Natural killer cell (primary cell): ENCODE results near the gene ADCY4. TPM values are rescaled to one million over a fixed set of nuclear protein-coding genes. Genes with fewer than 3 reads are reported as not detected.

Experiments
- ATAC-seq, 3 donors: fragments of 150-1000 bp in 2 of 3; fragments of 200-7000 bp in 1 of 3; cut with Tn5 transposase; 1 replicate in 1 of 3; 2 replicates in 2 of 3; pipeline ENCODE4 v1.10.0; 2021; ENCODE audit warnings: mild to moderate bottlenecking in 2 of 3, moderate library complexity in 2 of 3
- DNase-seq, 2 donors: peaks; one replicate each; pipeline versions ENCODE4 v3.0.0 to v3.0.0-alpha.2; 2013 to 2021; ENCODE audit warnings: mixed read lengths in 1 of 2
- H3K27ac ChIP-seq: one replicate; pipeline ENCODE4 v1.5.1; 2013; ENCODE audit warnings: mild to moderate bottlenecking, low read length
- H3K27me3 ChIP-seq: one replicate; pipeline ENCODE4 v1.6.1; 2013; ENCODE audit warnings: low read length; ENCODE audit not compliant: control insufficient read depth, insufficient read depth
- H3K36me3 ChIP-seq: one replicate; pipeline ENCODE4 v1.6.1; 2013; ENCODE audit warnings: low read length; ENCODE audit not compliant: control insufficient read depth, insufficient read depth
- H3K4me1 ChIP-seq: one replicate; pipeline ENCODE4 v1.6.1; 2013; ENCODE audit warnings: low read length; ENCODE audit not compliant: control insufficient read depth, insufficient read depth
- H3K4me3 ChIP-seq: one replicate; pipeline ENCODE4 v1.5.1; 2013; ENCODE audit warnings: low read length
- H3K9me3 ChIP-seq: one replicate; pipeline ENCODE4 v1.6.1; 2013; ENCODE audit warnings: low read length; ENCODE audit not compliant: control insufficient read depth, insufficient read depth
- H3K27ac Mint-ChIP-seq, 2 donors: one replicate each; pipeline ENCODE4 v1.8.0; 2022; ENCODE audit warnings: mild to moderate bottlenecking in 2 of 2, mixed read lengths in 2 of 2, moderate library complexity in 1 of 2
- H3K27me3 Mint-ChIP-seq, 2 donors: one replicate each; pipeline ENCODE4 v1.8.0; 2022; ENCODE audit warnings: low read depth in 2 of 2, mixed read lengths in 2 of 2
- H3K36me3 Mint-ChIP-seq: one replicate; pipeline ENCODE4 v1.8.0; 2022; ENCODE audit warnings: mixed read lengths
- H3K4me1 Mint-ChIP-seq, 2 donors: one replicate each; pipeline ENCODE4 v1.8.0; 2022; ENCODE audit warnings: mixed read lengths in 2 of 2
- H3K4me3 Mint-ChIP-seq: one replicate; pipeline ENCODE4 v1.8.0; 2022; ENCODE audit warnings: mild to moderate bottlenecking, moderate library complexity, mixed read lengths
- H3K9me3 Mint-ChIP-seq, 2 donors: one replicate each; pipeline ENCODE4 v1.8.0; 2022; ENCODE audit warnings: mixed read lengths in 2 of 2
- WGBS: methylation state at CpG from one replicate; pipeline ENCODE4 v1.1.7; 2013; ENCODE audit warnings: missing lambda C conversion rate; ENCODE audit not compliant: insufficient coverage; 5-methylcytosine and 5-hydroxymethylcytosine counted together
- intact Hi-C: fragments of 100-400 bp; cut with micrococcal nuclease; formaldehyde crosslinking; loops from one replicate; pipeline ENCODE4 v1.14.2; 2022
- total RNA-seq, 4 donors: library from RNA; stranded (reverse); fragments of 120-200 nt in 1 of 4; gene quantifications; one replicate each; pipeline versions ENCODE4 v1.2.3 to v1.2.4, GENCODE V29; 2013 to 2022
- TF ChIP-seq, protein P1 (sequence below): fragments of 200-600 bp; IDR thresholded peaks from one replicate; pipeline ENCODE4 v1.8.0; 2022; ENCODE audit warnings: antibody characterized with exemption

ADCY4 gene
- total RNA-seq, 3 donors from 2014 or later (not counting 1 experiment from before 2014, with no cell fraction given): 9.8 to 17.6 (median 11.3) TPM

- WGBS: 98% methylated on average over 6 of the region's 6 CpGs
- no peaks in the 10 kb centered on the region for H3K9me3 ChIP-seq
- H3K27me3 ChIP-seq: no peaks in the 10 kb centered on the region
- no peak overlapping the region for H3K4me3 ChIP-seq
- Mint-ChIP-seq H3K4me3 (no peak overlapping the region), H3K4me1 (peaks cover 18 to 24% of the 10 kb centered on the region in 2 donors), H3K9me3 (no peaks in the 10 kb centered on the region), H3K27me3 (no peaks in the 10 kb centered on the region), H3K27ac (peak overlapping the region in 1 of 2 donors; percentile 41), H3K36me3 (no peaks in the 10 kb centered on the region)
- H3K36me3 ChIP-seq: no peaks in the 10 kb centered on the region
- intact Hi-C loops: no loop called here
- no peak overlapping the region for H3K27ac ChIP-seq
- DNase-seq: no peak
- peaks cover 29% of the 10 kb centered on the region for H3K4me1 ChIP-seq
- TF ChIP-seq, protein P1, sequence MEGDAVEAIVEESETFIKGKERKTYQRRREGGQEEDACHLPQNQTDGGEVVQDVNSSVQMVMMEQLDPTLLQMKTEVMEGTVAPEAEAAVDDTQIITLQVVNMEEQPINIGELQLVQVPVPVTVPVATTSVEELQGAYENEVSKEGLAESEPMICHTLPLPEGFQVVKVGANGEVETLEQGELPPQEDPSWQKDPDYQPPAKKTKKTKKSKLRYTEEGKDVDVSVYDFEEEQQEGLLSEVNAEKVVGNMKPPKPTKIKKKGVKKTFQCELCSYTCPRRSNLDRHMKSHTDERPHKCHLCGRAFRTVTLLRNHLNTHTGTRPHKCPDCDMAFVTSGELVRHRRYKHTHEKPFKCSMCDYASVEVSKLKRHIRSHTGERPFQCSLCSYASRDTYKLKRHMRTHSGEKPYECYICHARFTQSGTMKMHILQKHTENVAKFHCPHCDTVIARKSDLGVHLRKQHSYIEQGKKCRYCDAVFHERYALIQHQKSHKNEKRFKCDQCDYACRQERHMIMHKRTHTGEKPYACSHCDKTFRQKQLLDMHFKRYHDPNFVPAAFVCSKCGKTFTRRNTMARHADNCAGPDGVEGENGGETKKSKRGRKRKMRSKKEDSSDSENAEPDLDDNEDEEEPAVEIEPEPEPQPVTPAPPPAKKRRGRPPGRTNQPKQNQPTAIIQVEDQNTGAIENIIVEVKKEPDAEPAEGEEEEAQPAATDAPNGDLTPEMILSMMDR: no peak
- ATAC-seq: no peak
Observed at GRCh38 chr14:24280797-24281460, 53.9 kb downstream of the ADCY4 start.

DNA sequence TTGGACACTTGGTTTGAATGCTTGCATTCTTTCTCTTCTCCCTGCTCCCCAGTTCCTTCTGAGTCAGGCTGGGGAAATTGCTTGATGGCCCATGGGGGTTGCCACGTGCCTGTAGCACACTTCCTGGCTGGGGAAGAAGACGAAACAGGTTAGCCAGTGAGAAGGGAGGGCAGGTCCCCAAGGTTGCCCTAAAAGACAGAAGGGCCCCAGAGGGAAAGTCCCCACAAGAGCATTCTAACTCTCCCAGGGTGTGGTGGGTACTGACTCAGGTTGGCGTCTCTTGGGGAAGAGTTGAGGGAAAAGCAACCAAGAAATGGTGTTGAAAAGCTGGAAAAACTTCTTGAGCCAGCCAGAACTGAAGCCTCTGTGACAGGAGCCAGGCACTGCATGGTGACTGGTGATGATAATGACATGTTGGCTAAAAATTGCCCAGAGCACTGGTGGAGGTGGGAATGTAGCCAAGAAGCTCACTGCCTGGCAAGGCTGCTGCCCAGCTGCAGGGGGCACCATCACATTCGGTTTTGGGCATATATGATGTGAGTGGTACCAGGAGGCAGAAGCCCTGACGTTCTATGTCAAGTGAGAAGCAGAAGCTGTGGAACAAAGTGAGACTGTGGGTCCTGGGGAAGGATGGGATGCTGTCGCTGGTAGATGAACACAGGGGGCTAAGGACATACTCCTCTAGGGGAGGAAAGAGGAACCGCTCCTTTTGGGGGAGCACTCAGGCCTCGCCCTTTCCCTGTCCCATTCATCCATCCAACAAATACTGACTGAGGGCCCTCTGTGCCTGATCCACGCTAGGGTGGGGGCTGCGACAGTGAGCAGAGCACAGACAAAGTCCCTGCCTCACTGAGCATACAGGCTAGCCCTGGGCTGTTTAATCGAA, 55.3 kb downstream of the ADCY4 start:
- intact Hi-C loops: no loop called here
- Mint-ChIP-seq H3K36me3 (no peaks in the 10 kb centered on the region), H3K27me3 (no peaks in the 10 kb centered on the region), H3K27ac (peak overlapping the region in 1 of 2 donors; percentile 54), H3K4me3 (no peak overlapping the region), H3K9me3 (no peaks in the 10 kb centered on the region), H3K4me1 (peaks cover 18 to 24% of the 10 kb centered on the region in 2 donors)
- peak overlapping the region; percentile 23 for H3K27ac ChIP-seq
- H3K27me3 ChIP-seq: no peaks in the 10 kb centered on the region
- TF ChIP-seq, protein P1: no peak
- no peaks in the 10 kb centered on the region for H3K36me3 ChIP-seq
- DNase-seq (peak in 1 of 2 donors; percentile 79), ATAC-seq (peak in 2 of 3 donors; percentile 72 to 77)
- no peaks in the 10 kb centered on the region for H3K9me3 ChIP-seq
- 54% methylated on average over 10 of the region's 11 CpGs for WGBS
- no peak overlapping the region for H3K4me3 ChIP-seq
- H3K4me1 ChIP-seq: peaks cover 35% of the 10 kb centered on the region

DNA sequence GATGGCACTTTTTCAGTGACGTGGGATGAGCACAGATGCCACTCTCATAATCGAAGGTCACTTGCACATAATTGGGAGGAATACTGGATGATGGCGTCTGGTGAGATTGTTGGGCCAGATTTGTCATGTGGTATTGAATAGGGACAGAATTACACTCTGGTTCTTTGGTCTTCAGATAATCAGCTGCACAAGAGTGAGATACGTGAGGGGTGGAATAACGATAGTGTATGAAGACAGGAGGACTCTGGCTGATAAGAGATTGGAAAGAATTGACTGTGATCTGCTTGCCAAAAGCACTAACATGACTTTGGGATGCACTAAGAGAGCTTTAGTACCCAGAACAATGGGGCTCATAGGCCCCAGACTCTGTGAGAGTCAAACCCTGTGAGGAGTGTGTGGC, 56.4 kb downstream of the ADCY4 start:
- no peak overlapping the region for H3K4me3 Mint-ChIP-seq
- intact Hi-C loops: no loop called here
- Histone ChIP-seq H3K36me3 (no peaks in the 10 kb centered on the region), H3K4me1 (peaks cover 41% of the 10 kb centered on the region), H3K4me3 (no peak overlapping the region), H3K9me3 (no peaks in the 10 kb centered on the region), H3K27ac (no peak overlapping the region), H3K27me3 (no peaks in the 10 kb centered on the region)
- TF ChIP-seq, protein P1: no peak
- H3K4me1 Mint-ChIP-seq: peaks cover 18 to 24% of the 10 kb centered on the region in 2 donors
- H3K9me3 Mint-ChIP-seq: no peaks in the 10 kb centered on the region
- peak overlapping the region in 1 of 2 donors; percentile 70 for H3K27ac Mint-ChIP-seq
- no peaks in the 10 kb centered on the region for H3K36me3 Mint-ChIP-seq
- no peak for ATAC-seq
- no peak for DNase-seq
- 99% methylated on average over 5 of the region's 5 CpGs for WGBS
- no peaks in the 10 kb centered on the region for H3K27me3 Mint-ChIP-seq
